SKM-1 treated with dmso at 0.1 percent for 144 hours (cell line): ENCODE measurements around the gene TMEM81.

ENCODE experiments used
- DNase-seq: peaks from one replicate; lab custom pipeline; 2025; ENCODE audit not compliant: unreplicated experiment; lab: John Stamatoyannopoulos, UW

Gene TMEM81

DNA sequence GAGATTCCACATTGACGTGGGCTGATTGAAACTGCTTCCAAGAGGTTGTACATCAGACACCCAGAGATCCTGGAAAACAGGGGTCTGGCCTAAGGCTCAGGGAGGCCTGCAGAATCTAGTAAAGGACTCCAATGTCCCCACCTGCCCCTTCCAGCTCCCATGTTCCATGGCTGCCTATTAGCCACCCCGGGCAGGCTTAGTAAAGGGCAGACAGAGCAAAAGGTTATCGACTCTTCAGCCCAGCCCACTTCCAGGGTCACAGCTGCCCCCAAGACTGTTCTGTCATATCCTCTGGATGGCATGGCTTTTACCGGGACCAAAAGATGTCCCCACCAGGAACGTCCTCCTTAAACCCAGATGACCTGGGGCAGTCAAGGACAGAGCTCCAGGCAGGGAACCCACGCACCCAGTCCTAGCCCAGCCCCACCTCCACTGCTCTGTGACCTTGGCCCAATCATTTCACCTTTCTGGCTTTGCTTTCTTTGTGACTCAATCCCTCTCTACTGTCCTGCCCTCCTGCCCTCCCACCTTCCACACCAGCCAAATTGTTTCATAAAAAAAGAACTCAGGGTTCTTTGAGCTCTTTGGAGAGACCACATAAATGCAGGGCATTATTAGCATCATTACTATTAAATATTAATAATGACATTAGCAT, 46.0 kb downstream of the TMEM81 start:
- DNase-seq = no peak

DNA sequence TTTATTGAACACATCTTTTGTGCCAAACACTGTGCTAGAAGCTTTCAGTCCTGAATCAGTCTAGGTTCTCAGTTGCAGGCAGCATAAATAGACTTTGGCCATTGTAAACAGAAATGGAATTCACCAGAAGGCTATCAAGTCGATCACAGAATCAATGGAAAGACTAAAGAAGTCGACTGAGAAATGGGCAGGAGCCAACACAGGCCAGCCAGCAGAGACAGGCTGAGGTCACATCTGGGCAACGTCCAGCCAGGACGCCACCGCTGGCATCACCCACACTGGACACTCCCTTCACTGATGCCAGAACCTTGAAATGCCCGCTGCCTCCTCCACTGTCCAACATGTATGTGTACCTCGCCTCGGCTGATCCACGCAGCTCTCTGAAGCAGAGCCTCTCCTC, 46.7 kb downstream of the TMEM81 start:
- no peak for DNase-seq
